Left lung (tissue), 10 donors: ENCODE data around the gene ADH7. TPM values are rescaled to one million over a fixed set of nuclear protein-coding genes. Genes with fewer than 3 reads are reported as not detected.
A peak's percentile ranks its signal among the peaks of the same experiment; 100 is the strongest.

Source experiments
- ATAC-seq: fragments of 200-7000 bp; cut with Tn5 transposase; one replicate; pipeline ENCODE4 v1.9.1; 2020; ENCODE audit warnings: moderate library complexity
- DNase-seq, 4 donors: peaks; one replicate each; pipeline ENCODE4 v3.0.0-alpha.2; 2013 to 2020
- H3K27ac ChIP-seq, 2 donors: fragments of 200-600 bp; sonication (generic) in 1 of 2; one replicate each; pipeline versions ENCODE4 v1.5.0 to v1.8.0; 2020 to 2021
- H3K27me3 ChIP-seq, 2 donors: fragments of 200-600 bp; sonication (generic) in 1 of 2; one replicate each; pipeline versions ENCODE4 v1.5.0 to v1.8.0; 2020 to 2021
- H3K36me3 ChIP-seq, 2 donors: fragments of 200-600 bp; sonication (generic) in 1 of 2; one replicate each; pipeline versions ENCODE4 v1.5.0 to v1.8.0; 2020 to 2021
- H3K4me1 ChIP-seq, 2 donors: fragments of 200-600 bp; one replicate each; pipeline ENCODE4 v1.8.0; 2021
- H3K4me3 ChIP-seq, 2 donors: fragments of 200-600 bp; sonication (generic) in 1 of 2; one replicate each; pipeline versions ENCODE4 v1.5.0 to v1.8.0; 2020 to 2021; ENCODE audit warnings: mild to moderate bottlenecking in 1 of 2
- H3K9me3 ChIP-seq, 2 donors: fragments of 200-600 bp; sonication (generic) in 1 of 2; one replicate each; pipeline versions ENCODE4 v1.5.0 to v1.8.0; 2020 to 2021
- CTCF ChIP-seq, 2 donors: fragments of 200-600 bp; sonication (generic) in 1 of 2; IDR thresholded peaks; one replicate each; pipeline versions ENCODE4 v1.5.0 to v1.8.0; 2021; ENCODE audit warnings: antibody characterized with exemption in 2 of 2
- intact Hi-C, 2 donors: fragments of 100-400 bp; cut with DNase I; formaldehyde crosslinking; loops; one replicate each; pipeline versions ENCODE4 v1.11.2 to v1.14.2; 2022
- polyA plus RNA-seq, 6 donors: library from polyadenylated mRNA; unstranded; fragments of 120-200 nt; gene quantifications; one replicate each; pipeline ENCODE4 v1.2.1, GENCODE V29; 2013; ENCODE audit not compliant: insufficient read length in 6 of 6
- total RNA-seq, 2 donors: library from RNA; stranded (reverse); fragmentation: NEBNext Ultra II Directional; extraction: Animal tissue kit (Norgen Biotek cat#: 25700); gene quantifications; one replicate each; pipeline ENCODE4 v1.2.1, GENCODE V29; 2021
- donor health status: DM: no; HTN: yes; CAD: no.
- donor health status: DM: no; HTN: no; CAD: no.

The ADH7 gene
- total and polyA plus RNA-seq, 8 donors, result 0.07 to 1.4 (median 0.13) TPM; not detected in 5

GRCh38 chr4:99411041-99411440 is 24.1 kb downstream of the ADH7 start:
- ATAC-seq (no peak), DNase-seq (no peak)
- no peak for TF ChIP-seq CTCF (IDR thresholded peaks at IDR 0.05)
- no peak overlapping the region for H3K4me3 ChIP-seq
- H3K27me3 ChIP-seq, result no peaks in the 10 kb centered on the region
- no peaks in the 10 kb centered on the region for H3K9me3 ChIP-seq
- H3K36me3 ChIP-seq, result no peaks in the 10 kb centered on the region
- H3K27ac ChIP-seq, result no peak overlapping the region
- no peaks in the 10 kb centered on the region for H3K4me1 ChIP-seq
- intact Hi-C loops, result no loop called here

GRCh38 chr4:99410075-99410474 is 25.1 kb downstream of the ADH7 start:
- H3K36me3 ChIP-seq, result no peaks in the 10 kb centered on the region
- DNase-seq, result peak in 1 of 4 donors; percentile 50
- no peak for TF ChIP-seq CTCF (IDR thresholded peaks at IDR 0.05)
- H3K9me3 ChIP-seq, result no peaks in the 10 kb centered on the region
- no peak overlapping the region for H3K4me3 ChIP-seq
- no peaks in the 10 kb centered on the region for H3K27me3 ChIP-seq
- intact Hi-C loops, result no loop called here
- no peak overlapping the region for H3K27ac ChIP-seq
- no peak for ATAC-seq
- peaks cover 3 to 5% of the 10 kb centered on the region in 2 donors for H3K4me1 ChIP-seq

DNA sequence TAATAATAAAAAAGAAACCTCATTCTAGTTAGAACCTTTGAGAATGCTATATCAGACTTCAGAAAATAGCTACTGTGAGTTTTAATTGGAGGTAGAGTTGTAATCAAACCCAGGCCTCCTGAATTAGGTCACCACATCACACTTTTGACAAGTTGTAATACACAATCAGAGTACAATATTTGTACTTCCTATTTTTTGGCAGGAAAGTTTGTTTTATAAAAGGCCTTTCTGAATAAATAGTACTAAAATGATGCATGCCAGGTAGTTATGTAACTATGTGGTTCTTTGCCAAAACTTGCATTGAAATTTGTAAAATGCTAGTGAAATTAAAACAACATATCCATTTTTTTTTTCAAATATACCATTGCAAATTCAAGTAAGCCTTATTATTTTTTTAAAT is 26.8 kb downstream of the ADH7 start:
- no peaks in the 10 kb centered on the region for H3K27me3 ChIP-seq
- no peaks in the 10 kb centered on the region for H3K9me3 ChIP-seq
- intact Hi-C loops, result loop anchor here in 1 of 2 donors (5.0 kb wide), 1 partner anchor 206 kb away; no protein-coding TSS in a partner anchor
- H3K4me3 ChIP-seq, result no peak overlapping the region
- ATAC-seq (no peak), DNase-seq (no peak)
- TF ChIP-seq CTCF (IDR thresholded peaks at IDR 0.05), result no peak
- H3K4me1 ChIP-seq, result peaks cover 12 to 16% of the 10 kb centered on the region in 2 donors
- H3K27ac ChIP-seq, result no peak overlapping the region
- H3K36me3 ChIP-seq, result no peaks in the 10 kb centered on the region

DNA sequence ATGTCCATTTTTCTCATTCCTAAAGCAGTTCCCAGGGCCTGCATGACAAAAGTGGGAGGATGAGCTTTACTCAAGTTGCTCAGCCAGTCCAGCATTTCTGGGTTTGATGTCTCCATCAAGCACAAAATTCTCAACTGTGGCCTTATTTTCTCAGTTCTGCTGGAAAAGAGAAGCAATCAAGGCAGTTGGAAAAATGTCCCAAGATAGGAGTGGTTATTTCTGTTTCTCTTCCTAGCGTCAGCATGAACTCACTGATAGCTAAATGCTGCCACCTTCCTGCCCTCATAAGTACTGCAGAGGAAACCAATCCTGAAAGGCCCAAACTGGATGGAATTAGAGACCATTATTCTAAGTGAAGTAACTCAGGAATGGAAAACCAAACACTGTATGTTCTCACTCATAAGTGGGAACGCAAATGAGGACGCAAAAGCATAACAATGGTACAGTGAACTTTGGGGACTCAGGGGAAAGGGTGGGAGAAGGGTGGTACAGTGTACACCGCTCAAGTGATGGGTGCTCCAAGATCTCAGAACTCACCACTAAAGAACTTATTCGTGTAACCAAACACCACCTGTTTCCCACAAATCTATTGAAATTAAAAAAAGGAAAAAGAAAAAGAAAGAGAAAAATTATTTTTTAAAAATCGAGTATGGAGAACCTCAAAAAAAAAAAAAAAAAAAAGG is 29.6 kb downstream of the ADH7 start:
- H3K36me3 ChIP-seq, result no peaks in the 10 kb centered on the region
- peak; percentile 83 to 87 for TF ChIP-seq CTCF (IDR thresholded peaks at IDR 0.05)
- intact Hi-C loops, result loop anchor here in 1 of 2 donors (5.0 kb wide), 1 partner anchor 203 kb away; no protein-coding TSS in a partner anchor
- no peak overlapping the region for H3K4me3 ChIP-seq
- H3K9me3 ChIP-seq, result no peaks in the 10 kb centered on the region
- ATAC-seq (peak; percentile 88), DNase-seq (peak in 3 of 4 donors; percentile 42 to 89 (median 83))
- H3K27me3 ChIP-seq, result no peaks in the 10 kb centered on the region
- peak overlapping the region; percentile 52 to 68 for H3K27ac ChIP-seq
- peaks cover 12 to 16% of the 10 kb centered on the region in 2 donors for H3K4me1 ChIP-seq

GRCh38 chr4:99404595-99405287 is 30.4 kb downstream of the ADH7 start:
- Histone ChIP-seq H3K27me3 (no peaks in the 10 kb centered on the region), H3K36me3 (no peaks in the 10 kb centered on the region), H3K4me3 (no peak overlapping the region), H3K9me3 (no peaks in the 10 kb centered on the region), H3K4me1 (peaks cover 12 to 16% of the 10 kb centered on the region in 2 donors), H3K27ac (peak overlapping the region; percentile 52 to 68)
- DNase-seq (no peak), ATAC-seq (peak; percentile 60)
- no peak for TF ChIP-seq CTCF (IDR thresholded peaks at IDR 0.05)
- intact Hi-C loops, result loop anchor here in 1 of 2 donors (5.0 kb wide), 2 partner anchors 202 to 287 kb away; no protein-coding TSS in a partner anchor
